Adrenal gland (tissue), 5 donors: Measurements from ENCODE around the gene AHNAK2.

Experiments used
- POLR2A ChIP-seq, 2 donors: fragments of 450-650 bp; IDR thresholded peaks; one replicate each; pipeline ENCODE4 v1.6.1; 2017; ENCODE audit warnings: antibody characterized with exemption in 2 of 2, mild to moderate bottlenecking in 2 of 2, moderate library complexity in 1 of 2
- TF ChIP-seq, protein P1 (sequence below), 6 experiments: fragments of 450-650 bp in 4 of 6; fragments of 200-600 bp in 2 of 6; sonication (generic) in 1 of 6; IDR thresholded peaks; 1 replicate in 5 of 6; 2 replicates in 1 of 6; pipeline versions ENCODE4 v1.5.1 to v1.8.0; 2016 to 2021; ENCODE audit warnings: antibody characterized with exemption in 6 of 6, mild to moderate bottlenecking in 2 of 6, moderate library complexity in 1 of 6
- donor health status: DM: no; HTN: no; CAD: no.

DNA sequence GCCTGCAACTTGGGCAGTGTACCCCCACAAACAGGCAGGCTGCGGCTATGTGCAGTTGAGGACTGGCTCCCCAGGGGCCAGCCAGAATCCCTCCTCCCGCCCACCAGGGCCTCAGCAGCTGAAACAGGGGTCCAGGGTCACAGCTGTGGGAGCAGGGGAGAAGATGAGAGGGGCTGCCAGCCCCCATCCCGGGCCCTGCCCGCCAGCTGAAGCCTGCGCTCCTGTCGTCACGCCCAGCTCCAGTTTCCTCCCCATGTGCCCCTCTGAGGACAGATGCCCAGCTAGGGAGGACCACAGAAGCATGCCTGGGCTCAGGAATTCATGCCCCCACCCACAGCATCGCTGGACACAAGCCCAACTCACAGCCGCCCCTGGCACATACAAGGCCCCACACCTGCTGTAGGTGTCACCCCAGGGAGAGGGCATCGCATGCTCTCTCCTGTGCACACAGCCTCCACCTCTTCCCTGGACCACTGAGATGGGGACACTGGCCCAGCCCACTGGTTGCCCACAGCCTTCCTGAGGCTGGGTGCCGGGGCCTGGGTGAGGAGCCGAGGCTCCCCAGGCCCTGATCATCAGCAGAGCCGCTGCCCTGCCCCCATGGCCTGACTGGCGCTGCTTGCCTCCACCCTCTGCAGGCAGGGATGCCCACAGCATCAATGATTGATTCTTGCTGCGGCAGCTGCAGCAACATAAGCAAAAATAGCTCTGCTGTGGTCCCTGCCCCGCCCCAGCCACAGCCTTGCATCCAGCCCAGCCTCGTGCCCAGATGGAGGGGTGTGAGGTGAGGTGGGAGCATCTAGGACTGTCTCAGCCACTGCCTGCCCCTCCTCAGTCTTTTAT is 3.7 kb upstream of the AHNAK2 start:
- TF ChIP-seq, protein P1, sequence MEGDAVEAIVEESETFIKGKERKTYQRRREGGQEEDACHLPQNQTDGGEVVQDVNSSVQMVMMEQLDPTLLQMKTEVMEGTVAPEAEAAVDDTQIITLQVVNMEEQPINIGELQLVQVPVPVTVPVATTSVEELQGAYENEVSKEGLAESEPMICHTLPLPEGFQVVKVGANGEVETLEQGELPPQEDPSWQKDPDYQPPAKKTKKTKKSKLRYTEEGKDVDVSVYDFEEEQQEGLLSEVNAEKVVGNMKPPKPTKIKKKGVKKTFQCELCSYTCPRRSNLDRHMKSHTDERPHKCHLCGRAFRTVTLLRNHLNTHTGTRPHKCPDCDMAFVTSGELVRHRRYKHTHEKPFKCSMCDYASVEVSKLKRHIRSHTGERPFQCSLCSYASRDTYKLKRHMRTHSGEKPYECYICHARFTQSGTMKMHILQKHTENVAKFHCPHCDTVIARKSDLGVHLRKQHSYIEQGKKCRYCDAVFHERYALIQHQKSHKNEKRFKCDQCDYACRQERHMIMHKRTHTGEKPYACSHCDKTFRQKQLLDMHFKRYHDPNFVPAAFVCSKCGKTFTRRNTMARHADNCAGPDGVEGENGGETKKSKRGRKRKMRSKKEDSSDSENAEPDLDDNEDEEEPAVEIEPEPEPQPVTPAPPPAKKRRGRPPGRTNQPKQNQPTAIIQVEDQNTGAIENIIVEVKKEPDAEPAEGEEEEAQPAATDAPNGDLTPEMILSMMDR (IDR thresholded peaks at IDR 0.05) = no peak
- no peak for TF ChIP-seq POLR2A (IDR thresholded peaks at IDR 0.05)
